Mesenchymal stem cell (in vitro differentiated cells and primary cell): ENCODE results near the gene SYT6.

ENCODE experiments used
- DNase-seq: peaks from one replicate; pipeline ENCODE4 v3.0.0-alpha.2; 2013
- H2AFZ ChIP-seq: one replicate; pipeline ENCODE4 v1.6.1; 2013; ENCODE audit warnings: low read depth, mild to moderate bottlenecking, control low read depth, inconsistent platforms, low read length, moderate library complexity
- H2AK5ac ChIP-seq: 2 replicates; pipeline ENCODE4 v1.6.1; 2013; ENCODE audit warnings: low read length, moderate library complexity, mild to moderate bottlenecking, inconsistent platforms; ENCODE audit not compliant: severe bottlenecking
- H2BK120ac ChIP-seq: one replicate; pipeline ENCODE4 v1.6.1; 2013; ENCODE audit warnings: low read depth, mild to moderate bottlenecking, inconsistent platforms, low read length, moderate library complexity
- H2BK12ac ChIP-seq, 2 experiments: one replicate each; pipeline ENCODE4 v1.6.1; 2013; ENCODE audit warnings: inconsistent platforms in 2 of 2, low read length in 2 of 2, mild to moderate bottlenecking in 2 of 2, moderate library complexity in 2 of 2, control low read depth in 1 of 2
- H2BK15ac ChIP-seq: one replicate; pipeline ENCODE4 v1.6.1; 2013; ENCODE audit warnings: mild to moderate bottlenecking, low read depth, inconsistent platforms; ENCODE audit not compliant: poor library complexity, severe bottlenecking
- H2BK5ac ChIP-seq: 2 replicates; pipeline ENCODE4 v1.6.1; 2013; ENCODE audit warnings: low read depth, mild to moderate bottlenecking, low read length, control low read depth, inconsistent platforms; ENCODE audit not compliant: poor library complexity, severe bottlenecking
- H3K14ac ChIP-seq, 2 experiments: one replicate each; pipeline ENCODE4 v1.6.1; 2013; ENCODE audit warnings: inconsistent platforms in 2 of 2, low read length in 2 of 2, control low read depth in 1 of 2, mild to moderate bottlenecking in 1 of 2, moderate library complexity in 1 of 2
- H3K18ac ChIP-seq, 2 experiments: one replicate each; pipeline ENCODE4 v1.6.1; 2013; ENCODE audit warnings: inconsistent platforms in 2 of 2, low read length in 2 of 2, control low read depth in 1 of 2, low read depth in 1 of 2, mild to moderate bottlenecking in 1 of 2
- H3K23ac ChIP-seq, 2 experiments: one replicate each; pipeline ENCODE4 v1.6.1; 2013; ENCODE audit warnings: inconsistent platforms in 2 of 2, low read length in 2 of 2, mild to moderate bottlenecking in 2 of 2, moderate library complexity in 2 of 2, control low read depth in 1 of 2
- H3K27ac ChIP-seq: 2 replicates; pipeline ENCODE4 v1.5.1; 2013; ENCODE audit warnings: mild to moderate bottlenecking, moderate library complexity, low read length, control low read depth, inconsistent platforms; ENCODE audit not compliant: poor library complexity, severe bottlenecking
- H3K27me3 ChIP-seq, 2 experiments: 2 replicates each; pipeline versions ENCODE4 v1.6.1 to v1.7.0; 2013; ENCODE audit warnings: low read length in 2 of 2, mild to moderate bottlenecking in 2 of 2, moderate library complexity in 2 of 2, control low read depth in 1 of 2, inconsistent platforms in 1 of 2; ENCODE audit not compliant: control insufficient read depth in 1 of 2, insufficient read depth in 1 of 2
- H3K36me3 ChIP-seq, 2 experiments: 2 replicates each; pipeline versions ENCODE4 v1.6.1 to v1.7.0; 2013; ENCODE audit warnings: low read length in 2 of 2, control low read depth in 1 of 2, inconsistent platforms in 1 of 2, low read depth in 1 of 2, mild to moderate bottlenecking in 1 of 2; ENCODE audit not compliant: insufficient read depth in 2 of 2, control insufficient read depth in 1 of 2
- H3K4ac ChIP-seq, 2 experiments: one replicate each; pipeline ENCODE4 v1.6.1; 2013; ENCODE audit warnings: inconsistent platforms in 2 of 2, low read length in 2 of 2, mild to moderate bottlenecking in 2 of 2, moderate library complexity in 2 of 2, control low read depth in 1 of 2, low read depth in 1 of 2
- H3K4me1 ChIP-seq: 2 replicates; pipeline ENCODE4 v1.6.1; 2013; ENCODE audit warnings: low read depth, low read length, control low read depth; ENCODE audit not compliant: control insufficient read depth, insufficient read depth
- H3K4me2 ChIP-seq: 2 replicates; pipeline ENCODE4 v1.6.1; 2013; ENCODE audit warnings: low read length, mild to moderate bottlenecking, inconsistent platforms; ENCODE audit not compliant: poor library complexity, severe bottlenecking
- H3K4me3 ChIP-seq, 2 experiments: 2 replicates each; pipeline versions ENCODE4 v1.5.1 to v1.7.0; 2013; ENCODE audit warnings: low read length in 2 of 2, mild to moderate bottlenecking in 2 of 2, control low read depth in 1 of 2, low read depth in 1 of 2; ENCODE audit not compliant: insufficient read depth in 1 of 2
- H3K79me1 ChIP-seq: replicated peaks from 2 replicates; pipeline ENCODE4 v1.6.1; 2013; ENCODE audit warnings: mild to moderate bottlenecking, control low read depth, low read length, inconsistent platforms; ENCODE audit not compliant: poor library complexity, severe bottlenecking
- H3K9ac ChIP-seq: 2 replicates; pipeline ENCODE4 v1.7.0; 2013; ENCODE audit warnings: mild to moderate bottlenecking, low read length, moderate library complexity
- H3K9me3 ChIP-seq: 2 replicates; pipeline ENCODE4 v1.7.0; 2013; ENCODE audit warnings: mild to moderate bottlenecking, low read length; ENCODE audit not compliant: control insufficient read depth
- H4K8ac ChIP-seq: one replicate; pipeline ENCODE4 v1.6.1; 2013; ENCODE audit warnings: inconsistent platforms, mild to moderate bottlenecking, low read length, moderate library complexity
- H4K91ac ChIP-seq: one replicate; pipeline ENCODE4 v1.6.1; 2013; ENCODE audit warnings: mild to moderate bottlenecking, low read length, inconsistent platforms
- WGBS: methylation state at CpG from one replicate; pipeline ENCODE4 v1.1.7; 2013; ENCODE audit warnings: mixed read lengths; 5-methylcytosine and 5-hydroxymethylcytosine counted together

The SYT6 gene

GRCh38 chr1:114134518-114134917, 19.2 kb downstream of the SYT6 start:
- Histone ChIP-seq H2AK5ac (no peak overlapping the region), H3K36me3 (no peaks in the 10 kb centered on the region), H4K91ac (no peak overlapping the region), H3K23ac (no peak overlapping the region), H3K4ac (no peak overlapping the region), H3K14ac (no peak overlapping the region), H3K27ac (no peak overlapping the region), H3K9me3 (no peaks in the 10 kb centered on the region), H2BK12ac (no peak overlapping the region), H2BK15ac (no peak overlapping the region), H3K18ac (no peak overlapping the region), H3K9ac (no peak overlapping the region), H3K4me3 (no peak overlapping the region), H3K27me3 (peaks cover 34 to 74% of the 10 kb centered on the region in 2 experiments), H2BK5ac (no peak overlapping the region), H2BK120ac (no peak overlapping the region), H4K8ac (no peak overlapping the region), H2AFZ (no peak overlapping the region), H3K79me1 (no peaks in the 10 kb centered on the region), H3K4me2 (no peak overlapping the region), H3K4me1 (no peaks in the 10 kb centered on the region)
- 83% methylated on average over 4 of the region's 4 CpGs for WGBS
- no peak for DNase-seq

- Histone ChIP-seq H2BK12ac (no peak overlapping the region), H2BK15ac (no peak overlapping the region), H3K4me3 (no peak overlapping the region), H3K27ac (no peak overlapping the region), H2BK5ac (no peak overlapping the region), H3K4me2 (no peak overlapping the region), H3K27me3 (peaks cover 33 to 63% of the 10 kb centered on the region in 2 experiments), H4K8ac (no peak overlapping the region), H2AFZ (no peak overlapping the region), H4K91ac (no peak overlapping the region), H3K9me3 (no peaks in the 10 kb centered on the region), H3K36me3 (no peaks in the 10 kb centered on the region), H3K23ac (no peak overlapping the region), H3K4ac (no peak overlapping the region), H2AK5ac (no peak overlapping the region), H3K4me1 (no peaks in the 10 kb centered on the region), H3K79me1 (no peaks in the 10 kb centered on the region), H3K14ac (no peak overlapping the region), H3K9ac (no peak overlapping the region), H3K18ac (no peak overlapping the region), H2BK120ac (no peak overlapping the region)
- 82% methylated on average over 3 of the region's 7 CpGs for WGBS
- DNase-seq, result no peak
These were observed 20.5 kb downstream of the SYT6 start for GRCh38 chr1:114133129-114133528.

- Histone ChIP-seq H3K27me3 (peaks cover 33 to 52% of the 10 kb centered on the region in 2 experiments), H2BK12ac (no peak overlapping the region), H3K14ac (no peak overlapping the region), H3K23ac (no peak overlapping the region), H2BK15ac (no peak overlapping the region), H3K36me3 (no peaks in the 10 kb centered on the region), H3K18ac (no peak overlapping the region), H3K27ac (no peak overlapping the region), H3K4me1 (no peaks in the 10 kb centered on the region), H3K4ac (no peak overlapping the region), H3K9me3 (no peaks in the 10 kb centered on the region), H4K91ac (no peak overlapping the region), H2BK120ac (no peak overlapping the region), H3K4me2 (no peak overlapping the region), H2BK5ac (no peak overlapping the region), H3K9ac (no peak overlapping the region), H3K79me1 (no peaks in the 10 kb centered on the region), H3K4me3 (no peak overlapping the region), H2AFZ (no peak overlapping the region), H4K8ac (no peak overlapping the region), H2AK5ac (no peak overlapping the region)
- WGBS, result 71% methylated on average over 4 of the region's 4 CpGs
- DNase-seq, result no peak
These were observed 22.0 kb downstream of the SYT6 start for GRCh38 chr1:114131526-114132220.

- Histone ChIP-seq H4K8ac (no peak overlapping the region), H4K91ac (no peak overlapping the region), H3K4me1 (no peaks in the 10 kb centered on the region), H2BK15ac (no peak overlapping the region), H3K27me3 (peaks cover 28 to 46% of the 10 kb centered on the region in 2 experiments), H3K4me3 (no peak overlapping the region), H3K23ac (no peak overlapping the region), H2AFZ (no peak overlapping the region), H3K36me3 (no peaks in the 10 kb centered on the region), H3K27ac (no peak overlapping the region), H3K9me3 (no peaks in the 10 kb centered on the region), H2BK120ac (no peak overlapping the region), H3K79me1 (no peaks in the 10 kb centered on the region), H3K9ac (no peak overlapping the region), H2BK12ac (no peak overlapping the region), H3K4me2 (no peak overlapping the region), H2BK5ac (no peak overlapping the region), H3K4ac (no peak overlapping the region), H2AK5ac (no peak overlapping the region), H3K14ac (no peak overlapping the region), H3K18ac (no peak overlapping the region)
- WGBS, result 80% methylated on average over 6 of the region's 7 CpGs
- no peak for DNase-seq
These were observed 22.7 kb downstream of the SYT6 start for GRCh38 chr1:114130846-114131525.
